HL-60 (cell line): ENCODE results near the gene GBP6.
"Not testable (repeated sequence)": the region's sequence is repeated elsewhere in the genome, so short reads cannot be mapped to it uniquely, and the experiment has no call there.

ENCODE experiments used
- DNase-seq, 2 experiments: peaks; one replicate each; pipeline ENCODE4 v3.0.0-alpha.2; 2010 to 2020; ENCODE audit warnings: low read depth in 1 of 2, low spot score in 1 of 2
- H3K27ac ChIP-seq: fragments of 250-450 bp; sonication (Bioruptor Pico); replicated peaks from 2 replicates; pipeline ENCODE4 v1.5.1; 2020; ENCODE audit warnings: mild to moderate bottlenecking, moderate library complexity
- H3K27me3 ChIP-seq: fragments of 250-450 bp; sonication (Bioruptor Pico); 2 replicates; pipeline ENCODE4 v1.5.1; 2021; ENCODE audit warnings: mild to moderate bottlenecking, moderate library complexity; ENCODE audit not compliant: insufficient read depth, poor library complexity, severe bottlenecking
- H3K4me3 ChIP-seq: replicated peaks from 2 replicates; pipeline ENCODE4 v1.5.1; 2011; ENCODE audit warnings: mild to moderate bottlenecking, control low read depth, low read length; ENCODE audit not compliant: insufficient read depth
- CTCF ChIP-seq: IDR thresholded peaks from one replicate; pipeline ENCODE4 v1.5.1; 2011; ENCODE audit warnings: low read length, control low read depth, inconsistent platforms; ENCODE audit not compliant: insufficient read depth
- GABPA ChIP-seq: IDR thresholded peaks from 2 replicates; pipeline ENCODE4 v1.6.1; 2012; ENCODE audit warnings: low read depth
- POLR2AphosphoS5 ChIP-seq: IDR thresholded peaks from 2 replicates; pipeline ENCODE4 v1.6.1; 2012; ENCODE audit warnings: low read depth
- REST ChIP-seq: IDR thresholded peaks from 2 replicates; pipeline ENCODE4 v1.6.1; 2012; ENCODE audit warnings: low read depth; ENCODE audit not compliant: insufficient replicate concordance
- SPI1 ChIP-seq: IDR thresholded peaks from 2 replicates; pipeline ENCODE4 v1.6.1; 2012; ENCODE audit warnings: low read depth, mild to moderate bottlenecking, borderline replicate concordance

The GBP6 gene

GRCh38 chr1:89339039-89339438, 24.8 kb upstream of the GBP6 start:
- no peaks in the 10 kb centered on the region for H3K27me3 ChIP-seq
- no peak for DNase-seq
- H3K4me3 ChIP-seq = no peak overlapping the region
- no peak overlapping the region for H3K27ac ChIP-seq
- TF ChIP-seq CTCF (no peak), GABPA (no peak), POLR2AphosphoS5 (no peak), REST (no peak), SPI1 (no peak)

DNA sequence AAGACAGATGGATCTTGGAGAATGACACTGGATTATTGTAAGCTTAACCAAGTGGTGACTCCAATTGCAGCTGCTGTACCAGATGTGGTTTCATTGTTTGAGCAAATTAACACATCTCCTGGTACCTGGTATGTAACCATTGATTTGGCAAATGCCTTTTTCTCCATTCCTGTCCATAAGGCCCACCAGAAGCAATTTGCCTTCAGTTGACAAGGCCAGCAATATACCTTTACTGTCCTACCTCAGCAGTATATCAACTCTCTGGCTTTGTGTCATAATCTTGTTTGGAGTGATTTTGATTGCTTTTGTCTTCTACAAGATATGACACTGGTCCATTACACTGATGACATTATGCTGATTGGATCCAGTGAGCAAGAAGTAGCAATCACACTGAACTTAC, 18.4 kb upstream of the GBP6 start:
- not testable (repeated sequence) for H3K27ac ChIP-seq, H3K27me3 ChIP-seq, DNase-seq, H3K4me3 ChIP-seq

- no peak overlapping the region for H3K4me3 ChIP-seq
- TF ChIP-seq REST (no peak), GABPA (no peak), POLR2AphosphoS5 (no peak), CTCF (no peak), SPI1 (no peak)
- no peak for DNase-seq
- no peak overlapping the region for H3K27ac ChIP-seq
- no peaks in the 10 kb centered on the region for H3K27me3 ChIP-seq
These were observed 16.6 kb upstream of the GBP6 start for GRCh38 chr1:89347296-89347695.

DNA sequence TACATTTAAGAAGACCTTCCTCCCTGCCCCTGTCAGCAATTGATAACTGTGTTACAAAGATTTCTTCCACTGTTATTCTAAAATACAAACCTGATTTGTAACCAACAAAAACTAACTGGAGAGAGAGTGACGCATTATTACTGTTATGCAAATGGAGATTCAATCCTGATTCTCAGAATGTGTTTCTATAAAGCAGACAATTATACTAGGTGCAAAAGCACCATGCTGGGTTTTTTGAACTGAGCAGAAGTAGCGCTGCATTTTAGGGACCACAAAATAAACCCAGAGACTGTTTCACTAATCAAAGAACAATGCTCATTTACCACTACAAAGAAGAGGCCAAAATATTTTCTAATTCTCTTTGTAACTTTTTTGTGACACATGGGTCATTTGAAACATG, 13.6 kb upstream of the GBP6 start:
- H3K27me3 ChIP-seq = no peaks in the 10 kb centered on the region
- H3K27ac ChIP-seq = no peak overlapping the region

More for the DNA sequence above, 13.6 kb upstream of the GBP6 start:
- no peak for DNase-seq
- TF ChIP-seq SPI1 = no peak
- TF ChIP-seq POLR2AphosphoS5 = no peak
- TF ChIP-seq REST = no peak
- no peak for TF ChIP-seq GABPA
- no peak for TF ChIP-seq CTCF
- H3K4me3 ChIP-seq = no peak overlapping the region
